MM.1S (cell line): ENCODE data around the gene RAET1L.

Experiments used
- DNase-seq: peaks from one replicate; pipeline ENCODE4 v3.0.0-alpha.2; 2015
- H2AFZ ChIP-seq: fragments of 300-600 bp; sonication (generic); 2 replicates; pipeline ENCODE4 v1.6.0; 2016; ENCODE audit warnings: antibody characterized with exemption, low read length
- H3F3A ChIP-seq: fragments of 300-600 bp; sonication (generic); 2 replicates; pipeline ENCODE4 v1.6.1; 2016; ENCODE audit warnings: mild to moderate bottlenecking, antibody characterized with exemption, low read length, moderate library complexity, mixed read lengths; ENCODE audit not compliant: insufficient read depth
- H3K27ac ChIP-seq: fragments of 300-600 bp; sonication (generic); 2 replicates; pipeline ENCODE4 v1.5.1; 2016; ENCODE audit warnings: mild to moderate bottlenecking, low read length
- H3K27me3 ChIP-seq: fragments of 300-600 bp; sonication (generic); replicated peaks from 2 replicates; pipeline ENCODE4 v1.6.0; 2016; ENCODE audit warnings: low read length; ENCODE audit not compliant: insufficient read depth
- H3K36me3 ChIP-seq: fragments of 300-600 bp; sonication (generic); replicated peaks from 2 replicates; pipeline ENCODE4 v1.6.1; 2016; ENCODE audit warnings: mild to moderate bottlenecking, low read length, mixed read lengths; ENCODE audit not compliant: insufficient read depth
- H3K4me1 ChIP-seq: fragments of 300-600 bp; sonication (generic); 2 replicates; pipeline ENCODE4 v1.6.1; 2016; ENCODE audit warnings: low read length, mixed read lengths
- H3K4me2 ChIP-seq: fragments of 300-600 bp; sonication (generic); 2 replicates; pipeline ENCODE4 v1.6.0; 2016; ENCODE audit warnings: low read depth, low read length
- H3K4me3 ChIP-seq: fragments of 300-600 bp; sonication (generic); 2 replicates; pipeline ENCODE4 v1.5.1; 2016; ENCODE audit warnings: low read length, mixed read lengths
- H3K79me2 ChIP-seq: fragments of 300-600 bp; sonication (generic); 2 replicates; pipeline ENCODE4 v1.6.1; 2016; ENCODE audit warnings: mixed run types, low read length, mixed read lengths
- H3K9ac ChIP-seq: fragments of 300-600 bp; sonication (generic); 2 replicates; pipeline ENCODE4 v1.6.1; 2016; ENCODE audit warnings: low read length, mixed read lengths
- H3K9me2 ChIP-seq: fragments of 300-600 bp; sonication (generic); replicated peaks from 2 replicates; pipeline ENCODE4 v1.6.1; 2016; ENCODE audit warnings: mild to moderate bottlenecking, low read length, mixed read lengths; ENCODE audit not compliant: insufficient read depth
- H3K9me3 ChIP-seq: fragments of 300-600 bp; sonication (generic); replicated peaks from 2 replicates; pipeline ENCODE4 v1.6.1; 2016; ENCODE audit warnings: mild to moderate bottlenecking, low read length, mixed read lengths; ENCODE audit not compliant: insufficient read depth
- H4K20me1 ChIP-seq: fragments of 300-600 bp; sonication (generic); 2 replicates; pipeline ENCODE4 v1.6.1; 2016; ENCODE audit warnings: mild to moderate bottlenecking, low read length, moderate library complexity, mixed read lengths; ENCODE audit not compliant: insufficient read depth
- CTCF ChIP-seq: fragments of 300-600 bp; sonication (generic); IDR thresholded peaks from 2 replicates; pipeline ENCODE4 v1.5.1; 2016; ENCODE audit warnings: antibody characterized with exemption, low read length, mixed read lengths
- EZH2 ChIP-seq: fragments of 300-600 bp; sonication (generic); optimal IDR thresholded peaks from 2 replicates; pipeline ENCODE3; 2017; ENCODE audit warnings: low read depth, mild to moderate bottlenecking, antibody characterized with exemption, low read length, mixed read lengths
- EZH2phosphoT487 ChIP-seq: fragments of 300-600 bp; sonication (generic); IDR thresholded peaks from 2 replicates; pipeline ENCODE4 v1.6.1; 2018; ENCODE audit warnings: antibody characterized with exemption, low read length

The RAET1L gene

GRCh38 chr6:150030611-150031010 is 5.3 kb upstream of the RAET1L start:
- Histone ChIP-seq H3K4me3 (no peak overlapping the region), H3K9ac (no peak overlapping the region), H3F3A (no peaks in the 10 kb centered on the region), H3K27ac (no peak overlapping the region), H3K36me3 (no peaks in the 10 kb centered on the region), H2AFZ (no peak overlapping the region), H3K4me2 (no peak overlapping the region), H3K9me2 (no peaks in the 10 kb centered on the region), H3K9me3 (no peaks in the 10 kb centered on the region), H4K20me1 (no peaks in the 10 kb centered on the region), H3K27me3 (peaks cover 3% of the 10 kb centered on the region; the same call in 1 of the 2 replicates), H3K79me2 (no peaks in the 10 kb centered on the region), H3K4me1 (no peaks in the 10 kb centered on the region)
- TF ChIP-seq EZH2phosphoT487, result no peak
- TF ChIP-seq CTCF, result no peak
- no peak for TF ChIP-seq EZH2
- DNase-seq, result no peak

- TF ChIP-seq CTCF (no peak), EZH2phosphoT487 (no peak), EZH2 (no peak)
- no peak overlapping the region for H3K4me2 ChIP-seq
- peak; percentile 34 for DNase-seq
Measured at GRCh38 chr6:150029749-150030148, 4.4 kb upstream of the RAET1L start.

GRCh38 chr6:150029276-150029675 is 3.9 kb upstream of the RAET1L start:
- Histone ChIP-seq H3K9ac (no peak overlapping the region), H3K27ac (no peak overlapping the region), H3K4me2 (no peak overlapping the region), H4K20me1 (no peaks in the 10 kb centered on the region), H2AFZ (no peak overlapping the region), H3K27me3 (peaks cover 11% of the 10 kb centered on the region), H3K79me2 (no peaks in the 10 kb centered on the region), H3K9me2 (no peaks in the 10 kb centered on the region), H3K9me3 (no peaks in the 10 kb centered on the region), H3K4me3 (no peak overlapping the region), H3K4me1 (no peaks in the 10 kb centered on the region), H3K36me3 (no peaks in the 10 kb centered on the region), H3F3A (no peaks in the 10 kb centered on the region)
- no peak for DNase-seq
- no peak for TF ChIP-seq EZH2
- TF ChIP-seq CTCF, result no peak
- TF ChIP-seq EZH2phosphoT487, result no peak

More at GRCh38 chr6:150029749-150030148, 4.4 kb upstream of the RAET1L start:
- no peaks in the 10 kb centered on the region for H3K9me3 ChIP-seq
- H3K9ac ChIP-seq, result no peak overlapping the region
- no peaks in the 10 kb centered on the region for H3F3A ChIP-seq
- H3K4me3 ChIP-seq, result no peak overlapping the region
- H3K36me3 ChIP-seq, result no peaks in the 10 kb centered on the region
- no peaks in the 10 kb centered on the region for H3K4me1 ChIP-seq
- H3K79me2 ChIP-seq, result no peaks in the 10 kb centered on the region
- no peak overlapping the region for H2AFZ ChIP-seq
- H3K27me3 ChIP-seq, result peaks cover 9% of the 10 kb centered on the region
- H3K9me2 ChIP-seq, result no peaks in the 10 kb centered on the region
- H3K27ac ChIP-seq, result no peak overlapping the region
- no peaks in the 10 kb centered on the region for H4K20me1 ChIP-seq
